ENCODE results near the gene FAM118B. TPM values are rescaled to one million over a fixed set of nuclear protein-coding genes. Genes with fewer than 3 reads are reported as not detected.

The FAM118B gene
- total RNA-seq, 2 donors from 2014 or later, result 40.1 to 40.8 TPM

- no peak overlapping the region for H3K4me3 Mint-ChIP-seq
- Histone ChIP-seq H3K36me3 (ENCODE audit: control insufficient read depth, insufficient read depth, low read length) (peaks cover 9% of the 10 kb centered on the region), H3K9ac (ENCODE audit: extremely low read depth, low read length, poor library complexity, severe bottlenecking) (no peak overlapping the region), H3K4me1 (ENCODE audit: control insufficient read depth, insufficient read depth, low read length) (no peaks in the 10 kb centered on the region), H3K9me3 (ENCODE audit: control insufficient read depth, low read length) (peaks cover 11% of the 10 kb centered on the region), H3K4me3 (ENCODE audit: low read length) (peak overlapping the region; percentile 3), H3K27ac (ENCODE audit: low read depth, low read length) (no peak overlapping the region), H3K27me3 (ENCODE audit: control insufficient read depth, insufficient read depth, low read length, poor library complexity, severe bottlenecking) (no peaks in the 10 kb centered on the region)
- H3K4me1 Mint-ChIP-seq, result no peaks in the 10 kb centered on the region
- WGBS, 2 experiments (ENCODE audit: insufficient coverage in 1 of 2, insufficient read length in 1 of 2), result 94 to 98% methylated on average over 6 of the region's 6 CpGs
- no peak overlapping the region for H3K27ac Mint-ChIP-seq
- no peak for DNase-seq
- peaks cover 21% of the 10 kb centered on the region for H3K9me3 Mint-ChIP-seq
- TF ChIP-seq, protein P1, sequence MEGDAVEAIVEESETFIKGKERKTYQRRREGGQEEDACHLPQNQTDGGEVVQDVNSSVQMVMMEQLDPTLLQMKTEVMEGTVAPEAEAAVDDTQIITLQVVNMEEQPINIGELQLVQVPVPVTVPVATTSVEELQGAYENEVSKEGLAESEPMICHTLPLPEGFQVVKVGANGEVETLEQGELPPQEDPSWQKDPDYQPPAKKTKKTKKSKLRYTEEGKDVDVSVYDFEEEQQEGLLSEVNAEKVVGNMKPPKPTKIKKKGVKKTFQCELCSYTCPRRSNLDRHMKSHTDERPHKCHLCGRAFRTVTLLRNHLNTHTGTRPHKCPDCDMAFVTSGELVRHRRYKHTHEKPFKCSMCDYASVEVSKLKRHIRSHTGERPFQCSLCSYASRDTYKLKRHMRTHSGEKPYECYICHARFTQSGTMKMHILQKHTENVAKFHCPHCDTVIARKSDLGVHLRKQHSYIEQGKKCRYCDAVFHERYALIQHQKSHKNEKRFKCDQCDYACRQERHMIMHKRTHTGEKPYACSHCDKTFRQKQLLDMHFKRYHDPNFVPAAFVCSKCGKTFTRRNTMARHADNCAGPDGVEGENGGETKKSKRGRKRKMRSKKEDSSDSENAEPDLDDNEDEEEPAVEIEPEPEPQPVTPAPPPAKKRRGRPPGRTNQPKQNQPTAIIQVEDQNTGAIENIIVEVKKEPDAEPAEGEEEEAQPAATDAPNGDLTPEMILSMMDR (conservative IDR thresholded peaks at IDR 0.05), result no peak
- peaks cover 28% of the 10 kb centered on the region for H3K36me3 Mint-ChIP-seq (ENCODE audit: low read depth)
- no peaks in the 10 kb centered on the region for H3K27me3 Mint-ChIP-seq (ENCODE audit: insufficient read depth)
Observed at GRCh38 chr11:126224647-126225294, 13.2 kb downstream of the FAM118B start.

DNA sequence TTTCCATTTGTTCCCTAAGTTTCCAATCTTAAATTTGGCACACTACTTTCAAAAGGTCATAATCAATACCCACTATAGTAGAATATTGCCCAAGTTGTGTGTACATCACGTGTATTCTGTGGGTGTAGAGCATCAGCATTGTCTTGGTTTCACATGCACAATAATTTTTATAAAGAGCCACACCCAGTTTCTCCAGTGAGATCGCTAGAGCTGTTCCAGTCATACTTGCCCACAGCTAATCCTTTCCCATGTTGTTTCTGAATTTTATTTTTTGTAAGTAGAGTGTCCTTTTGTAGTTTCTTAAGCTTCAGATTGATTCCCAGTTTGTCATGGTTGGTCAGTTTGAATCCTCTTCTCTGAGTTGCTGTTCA lies 13.7 kb downstream of the FAM118B start:
- Mint-ChIP-seq H3K36me3 (ENCODE audit: low read depth) (peaks cover 28% of the 10 kb centered on the region), H3K27ac (no peak overlapping the region), H3K4me1 (no peaks in the 10 kb centered on the region), H3K27me3 (ENCODE audit: insufficient read depth) (no peaks in the 10 kb centered on the region), H3K4me3 (no peak overlapping the region), H3K9me3 (peaks cover 21% of the 10 kb centered on the region)
- H3K27me3 ChIP-seq (ENCODE audit: control insufficient read depth, insufficient read depth, low read length, poor library complexity, severe bottlenecking), result no peaks in the 10 kb centered on the region
- no peak for DNase-seq
- TF ChIP-seq, protein P1 (conservative IDR thresholded peaks at IDR 0.05), result no peak
- no peak overlapping the region for H3K9ac ChIP-seq (ENCODE audit: extremely low read depth, low read length, poor library complexity, severe bottlenecking)
- H3K4me3 ChIP-seq (ENCODE audit: low read length), result peak overlapping the region; percentile 3
- 67 to 100% methylated on average over 1 to 2 of the region's 2 CpGs for WGBS, 2 experiments (ENCODE audit: insufficient coverage in 1 of 2, insufficient read length in 1 of 2)
- H3K36me3 ChIP-seq (ENCODE audit: control insufficient read depth, insufficient read depth, low read length), result peaks cover 10% of the 10 kb centered on the region
- H3K27ac ChIP-seq (ENCODE audit: low read depth, low read length), result no peak overlapping the region
- no peaks in the 10 kb centered on the region for H3K4me1 ChIP-seq (ENCODE audit: control insufficient read depth, insufficient read depth, low read length)
- H3K9me3 ChIP-seq (ENCODE audit: control insufficient read depth, low read length), result peaks cover 11% of the 10 kb centered on the region

- Histone ChIP-seq H3K4me1 (ENCODE audit: control insufficient read depth, insufficient read depth, low read length) (no peaks in the 10 kb centered on the region), H3K9ac (ENCODE audit: extremely low read depth, low read length, poor library complexity, severe bottlenecking) (no peak overlapping the region), H3K36me3 (ENCODE audit: control insufficient read depth, insufficient read depth, low read length) (peaks cover 17% of the 10 kb centered on the region), H3K9me3 (ENCODE audit: control insufficient read depth, low read length) (peaks cover 11% of the 10 kb centered on the region), H3K27me3 (ENCODE audit: control insufficient read depth, insufficient read depth, low read length, poor library complexity, severe bottlenecking) (no peaks in the 10 kb centered on the region), H3K4me3 (ENCODE audit: low read length) (no peak overlapping the region), H3K27ac (ENCODE audit: low read depth, low read length) (no peak overlapping the region)
- peaks cover 21% of the 10 kb centered on the region for H3K9me3 Mint-ChIP-seq
- TF ChIP-seq, protein P1 (conservative IDR thresholded peaks at IDR 0.05), result no peak
- no peak overlapping the region for H3K4me3 Mint-ChIP-seq
- WGBS, 2 experiments (ENCODE audit: insufficient coverage in 1 of 2, insufficient read length in 1 of 2), result 95 to 98% methylated on average over 6 to 10 of the region's 15 CpGs
- DNase-seq, result no peak
- no peak overlapping the region for H3K27ac Mint-ChIP-seq
- peaks cover 32% of the 10 kb centered on the region for H3K36me3 Mint-ChIP-seq (ENCODE audit: low read depth)
- H3K27me3 Mint-ChIP-seq (ENCODE audit: insufficient read depth), result no peaks in the 10 kb centered on the region
- H3K4me1 Mint-ChIP-seq, result no peaks in the 10 kb centered on the region
Observed at GRCh38 chr11:126226334-126227084, 14.9 kb downstream of the FAM118B start.
